ENCODE data around the gene HOXA10.

The HOXA10 gene

DNA sequence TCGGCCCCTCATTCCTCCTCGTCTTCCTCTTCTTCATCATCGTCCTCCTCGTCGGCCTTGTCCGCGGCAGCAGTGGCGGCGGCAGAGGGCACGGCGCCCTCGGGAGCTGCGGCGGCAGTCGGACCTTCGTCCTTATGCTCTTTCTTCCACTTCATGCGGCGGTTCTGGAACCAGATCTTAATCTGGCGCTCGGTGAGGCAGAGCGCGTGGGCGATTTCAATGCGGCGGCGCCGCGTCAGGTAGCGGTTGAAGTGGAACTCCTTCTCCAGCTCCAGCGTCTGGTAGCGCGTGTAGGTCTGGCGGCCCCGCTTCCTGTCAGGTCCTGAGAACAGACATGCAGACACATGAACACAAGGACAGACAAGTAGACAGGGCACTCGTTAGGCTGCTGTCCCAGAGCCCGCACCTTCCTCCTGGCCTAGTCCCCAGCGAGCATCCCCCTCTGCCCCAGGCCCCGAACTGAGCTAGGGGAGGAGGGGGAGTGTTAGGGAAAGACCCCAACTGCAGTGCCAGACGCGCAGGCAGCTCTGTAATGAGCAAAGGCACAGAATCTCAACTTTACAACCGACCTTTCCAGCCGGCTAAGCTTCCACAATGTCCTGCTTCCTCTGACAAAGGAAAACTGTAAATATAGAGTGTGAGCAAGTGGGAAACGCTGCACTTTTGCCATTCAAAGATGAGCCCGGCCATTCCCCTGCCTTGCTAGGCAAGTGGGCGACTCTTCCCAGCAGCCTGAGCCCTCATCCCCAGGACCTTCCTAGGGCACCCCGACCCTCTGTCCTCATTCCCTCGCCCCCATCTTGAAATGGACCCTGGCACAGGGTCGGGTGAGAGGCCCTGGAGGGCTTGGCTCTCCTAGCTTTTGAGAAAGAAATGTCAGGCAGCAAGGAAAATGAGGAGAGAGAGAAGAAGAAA is 19.0 kb downstream of the HOXA10 start:
- peak; percentile 62 for DNase-seq

GRCh38 chr7:27154369-27154768 is 19.8 kb downstream of the HOXA10 start:
- no peak for DNase-seq

GRCh38 chr7:27153526-27153925 is 20.6 kb downstream of the HOXA10 start:
- DNase-seq: no peak

- no peak for DNase-seq
These were observed 21.2 kb downstream of the HOXA10 start for GRCh38 chr7:27152816-27153442.

- no peak for DNase-seq
These were observed 21.9 kb downstream of the HOXA10 start, which contains the start of gene HOXA3 for GRCh38 chr7:27151931-27152815. TSS of gene HOXA3 (minus strand) at chr7:27152583. CDS start at chr7:27110640, 41,943 bp downstream.

DNA sequence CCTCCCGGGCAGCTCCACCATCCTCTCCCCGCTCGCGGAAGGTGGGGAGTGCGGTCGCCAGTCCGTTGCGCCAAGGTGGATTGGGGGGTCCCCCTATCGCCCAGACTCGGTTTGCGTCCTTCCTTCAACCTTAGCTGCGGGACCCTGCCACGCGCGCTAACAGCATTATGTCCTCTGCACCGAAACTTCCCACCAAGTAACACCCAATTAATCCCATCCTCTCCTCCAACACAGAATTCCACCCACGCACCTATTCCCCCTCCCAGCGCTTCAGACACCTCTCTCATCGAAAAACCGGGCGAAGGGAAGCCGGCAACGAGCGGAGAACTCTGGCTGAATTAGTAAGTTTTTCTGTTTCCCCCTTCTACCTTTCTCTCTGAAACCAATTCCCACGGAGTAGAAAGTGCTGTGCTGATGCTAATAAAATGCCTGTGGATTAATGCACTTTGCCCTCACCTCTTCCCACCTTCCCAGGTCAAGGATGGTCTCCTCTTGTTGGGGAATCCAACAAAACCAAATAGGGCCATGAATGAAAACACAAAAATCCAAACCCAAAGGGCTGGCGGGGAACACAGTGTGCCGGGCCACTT is 22.7 kb downstream of the HOXA10 start:
- no peak for DNase-seq

DNA sequence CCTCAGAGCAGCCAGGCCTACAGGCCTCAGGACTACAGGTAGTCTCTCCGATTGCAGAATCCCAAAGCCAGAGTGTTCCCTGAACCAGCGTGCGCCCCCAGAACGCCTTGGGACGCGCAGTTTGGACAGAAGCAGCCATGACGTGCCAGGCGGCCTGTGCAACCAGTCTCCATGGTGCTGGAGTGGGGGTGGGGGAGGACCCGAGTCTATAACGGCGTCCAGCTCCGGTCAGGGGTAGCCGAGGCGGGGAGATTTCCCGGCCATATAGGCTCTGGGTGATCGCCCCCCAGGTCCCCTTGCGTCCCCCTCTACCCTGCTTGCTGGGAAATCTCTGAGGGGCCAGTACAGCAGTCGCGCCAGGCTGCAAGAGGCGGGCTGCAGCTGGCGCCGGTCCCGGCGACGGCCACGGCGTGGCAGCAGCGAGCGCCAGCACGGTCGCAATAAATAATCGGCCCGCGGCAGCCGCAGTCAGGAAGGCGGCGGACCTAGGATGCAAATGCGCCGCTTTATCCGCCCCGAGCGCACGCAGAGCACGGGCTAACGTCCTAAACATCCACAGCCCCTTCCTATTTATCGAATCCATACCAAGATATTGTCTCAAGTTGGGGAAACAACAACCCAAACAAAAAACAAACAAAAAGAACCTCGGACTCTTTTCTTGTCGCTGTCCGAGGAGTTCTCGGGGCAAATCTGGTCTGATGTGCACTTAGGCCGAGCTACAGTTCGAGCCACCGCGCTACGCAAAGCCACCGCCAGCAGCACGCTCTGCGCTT is 23.4 kb downstream of the HOXA10 start:
- peak; percentile 77 for DNase-seq

DNA sequence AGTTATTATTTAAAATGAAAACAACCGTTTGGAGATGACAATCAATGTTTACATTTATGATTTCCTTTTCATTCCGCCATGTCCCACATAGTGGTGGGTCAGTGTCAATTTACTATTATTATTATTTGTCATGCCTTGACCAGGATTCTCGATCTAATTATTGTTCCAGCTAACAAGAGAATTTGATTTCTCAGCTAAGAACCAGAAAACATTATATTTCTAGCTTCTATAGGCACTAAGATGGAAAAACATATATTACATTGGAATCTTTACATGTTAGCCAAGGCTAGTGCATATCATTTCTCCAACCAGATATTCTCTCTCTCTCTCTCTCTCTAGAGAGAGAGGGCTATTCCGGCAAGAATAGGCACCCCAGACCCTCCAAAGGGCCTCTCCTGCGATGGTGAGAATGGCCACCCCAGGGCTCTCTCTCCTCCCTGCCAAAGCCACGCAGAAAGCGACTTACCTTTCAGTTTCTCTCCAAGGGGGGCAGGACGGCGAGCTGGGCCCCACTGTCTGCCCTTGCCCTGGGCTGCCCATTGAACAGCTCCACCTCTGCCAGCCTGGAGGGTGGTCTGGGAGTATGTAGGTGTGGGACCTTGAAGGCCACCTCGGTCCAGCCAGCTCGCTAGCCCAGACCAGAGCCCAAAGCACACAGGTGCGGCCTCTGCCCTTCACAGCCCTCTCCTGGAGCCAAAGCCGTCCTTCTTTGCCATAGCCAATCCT is 24.1 kb downstream of the HOXA10 start:
- no peak for DNase-seq

- no peak for DNase-seq
These were observed 25.1 kb downstream of the HOXA10 start for GRCh38 chr7:27148756-27149641.

GRCh38 chr7:27148031-27148755 is 25.9 kb downstream of the HOXA10 start:
- no peak for DNase-seq

- no peak for DNase-seq
These were observed 26.7 kb downstream of the HOXA10 start, which contains the start of gene HOXA6 for GRCh38 chr7:27147199-27148030. TSS of gene HOXA6 (minus strand) at chr7:27147774. CDS start at chr7:27147749, 25 bp downstream.

DNA sequence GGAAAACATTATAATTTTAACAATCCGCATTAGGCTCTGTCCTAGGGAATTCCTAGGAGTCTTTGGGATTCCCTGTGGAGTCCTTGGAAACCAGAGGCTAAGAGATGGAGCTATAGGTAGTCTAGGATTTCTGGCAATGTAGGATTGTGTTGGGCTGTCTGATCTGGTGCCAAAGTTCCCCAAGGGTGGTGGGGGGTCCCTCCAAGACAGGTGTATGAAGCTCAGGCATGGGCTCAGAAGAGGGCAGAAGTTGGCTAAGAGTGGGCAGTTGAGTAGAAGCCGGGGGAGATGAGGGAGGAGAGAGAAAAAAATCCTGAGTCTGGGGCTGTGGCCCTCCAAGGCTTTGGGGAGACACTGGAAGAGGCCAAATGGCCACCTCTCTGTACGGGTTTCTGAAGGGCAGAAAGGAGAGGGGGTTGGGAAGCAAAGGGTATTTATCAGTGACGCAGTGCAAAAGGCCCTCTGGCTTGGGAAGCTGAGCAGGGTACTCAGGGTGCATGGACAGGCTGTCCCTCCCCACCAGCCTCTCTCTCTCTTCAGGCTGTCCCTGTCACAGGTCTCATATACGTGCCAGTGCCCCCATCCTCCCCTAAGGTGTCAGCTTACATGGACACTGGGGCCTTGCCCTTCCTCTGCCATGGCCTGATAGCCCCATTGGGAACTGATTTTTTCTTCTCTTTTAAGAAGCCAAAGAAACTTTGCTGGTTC is 27.5 kb downstream of the HOXA10 start:
- DNase-seq: no peak

DNA sequence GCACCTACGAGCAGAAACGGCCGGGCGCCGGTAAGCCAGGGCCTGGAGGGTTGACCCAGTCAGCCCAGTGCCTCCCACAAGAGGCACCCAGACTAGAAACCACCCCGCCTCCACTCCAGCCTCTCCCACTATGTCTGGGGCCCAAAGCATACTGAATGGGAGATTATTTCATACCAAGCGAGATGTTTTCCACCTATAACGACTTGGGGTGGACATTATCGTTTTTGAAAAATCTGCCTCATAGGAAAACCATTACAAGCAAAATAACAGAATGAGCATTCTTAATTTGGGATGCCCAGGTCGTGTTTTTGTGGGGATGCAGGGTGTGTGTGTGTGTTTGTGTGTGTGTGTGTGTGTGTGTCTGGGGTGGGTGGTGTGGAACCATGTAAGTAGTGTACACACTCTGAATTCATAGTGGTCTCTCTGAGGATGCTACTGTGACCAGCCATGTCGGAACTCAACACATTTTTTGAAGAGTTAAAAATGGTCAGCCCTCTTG is 28.2 kb downstream of the HOXA10 start:
- DNase-seq: no peak

DNA sequence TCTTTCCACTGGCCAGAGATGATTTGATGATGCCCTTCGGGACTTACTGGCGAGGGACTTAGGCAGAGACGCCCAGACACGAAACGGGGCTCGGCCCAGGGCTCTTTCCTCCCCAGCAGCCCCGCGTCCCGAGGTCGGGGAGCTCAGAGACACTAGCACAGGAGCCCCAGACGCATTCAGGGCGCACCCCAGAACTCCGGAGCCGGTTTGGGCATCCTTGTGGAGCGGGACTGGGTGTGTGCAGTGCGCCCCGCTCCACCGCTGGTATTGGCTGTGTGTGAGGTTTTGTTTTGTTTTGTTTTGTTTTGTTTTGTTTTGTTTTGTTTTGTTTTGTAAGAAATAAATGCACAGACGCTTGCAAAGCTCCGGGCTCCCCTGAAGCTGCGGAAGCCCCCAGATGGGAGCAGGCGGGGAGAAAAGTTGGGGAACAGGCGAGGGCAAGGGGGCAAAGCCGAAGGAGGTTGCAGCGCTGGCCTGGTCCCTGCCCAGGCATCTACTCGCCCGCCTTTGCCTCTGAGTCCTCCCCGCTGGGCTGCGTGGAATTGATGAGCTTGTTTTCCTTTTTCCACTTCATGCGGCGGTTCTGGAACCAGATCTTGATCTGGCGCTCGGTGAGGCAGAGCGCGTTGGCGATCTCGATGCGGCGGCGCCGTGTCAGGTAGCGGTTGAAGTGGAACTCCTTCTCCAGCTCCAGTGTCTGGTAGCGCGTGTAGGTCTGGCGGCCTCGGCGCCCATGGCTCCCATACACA is 28.8 kb downstream of the HOXA10 start:
- no peak for DNase-seq

- no peak for DNase-seq
These were observed 29.3 kb downstream of the HOXA10 start for GRCh38 chr7:27144781-27145164.

- DNase-seq: no peak
These were observed 30.0 kb downstream of the HOXA10 start for GRCh38 chr7:27143950-27144780.
